VCaP (cell line): ENCODE data around the gene SH2D2A.

Experiments
- H3K27ac ChIP-seq: fragments of 450-650 bp; 2 replicates; pipeline ENCODE4 v1.5.1; 2017
- TF ChIP-seq, protein P1 (sequence below): fragments of 450-650 bp; conservative IDR thresholded peaks from 2 replicates; pipeline ENCODE4 v1.5.1; 2017; ENCODE audit warnings: mild to moderate bottlenecking, moderate library complexity

SH2D2A gene

DNA sequence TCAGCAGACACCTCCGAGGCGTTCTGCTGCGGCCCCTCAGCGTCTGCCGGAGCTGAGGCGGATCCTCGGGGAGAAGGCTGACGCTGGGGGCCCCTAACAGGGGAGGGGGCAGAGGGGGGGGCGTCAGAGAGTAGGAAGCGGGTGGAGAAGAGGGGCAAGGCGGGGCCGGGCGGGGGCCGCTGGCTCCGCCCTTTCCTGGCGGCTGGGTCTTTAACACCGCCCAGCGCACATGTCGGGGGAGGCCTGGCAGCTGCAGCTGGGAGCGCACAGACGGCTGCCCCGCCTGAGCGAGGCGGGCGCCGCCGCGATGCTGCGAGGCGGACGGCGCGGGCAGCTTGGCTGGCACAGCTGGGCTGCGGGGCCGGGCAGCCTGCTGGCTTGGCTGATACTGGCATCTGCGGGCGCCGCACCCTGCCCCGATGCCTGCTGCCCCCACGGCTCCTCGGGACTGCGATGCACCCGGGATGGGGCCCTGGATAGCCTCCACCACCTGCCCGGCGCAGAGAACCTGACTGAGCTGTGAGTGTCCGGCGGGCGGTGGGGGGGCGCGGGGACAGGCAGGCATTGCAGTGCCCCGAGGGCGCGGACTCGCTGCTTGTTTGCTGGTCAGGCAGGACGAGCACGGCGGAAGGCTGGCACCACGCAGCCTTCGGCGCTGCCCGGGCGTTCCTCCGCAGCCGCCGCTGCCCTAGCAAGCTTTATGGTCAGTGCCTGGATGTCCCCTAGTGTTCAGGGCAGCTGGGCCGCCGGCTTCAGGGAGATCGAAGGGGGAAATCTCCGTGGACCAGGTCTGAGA, 44.2 kb upstream of the SH2D2A start, which contains the start of gene NTRK1:
Gene NTRK1, plus strand, starts transcription at position 238 of the 796 bp plus-strand sequence. Its CDS starts 70 bp downstream, at position 308.
- TF ChIP-seq, protein P1, sequence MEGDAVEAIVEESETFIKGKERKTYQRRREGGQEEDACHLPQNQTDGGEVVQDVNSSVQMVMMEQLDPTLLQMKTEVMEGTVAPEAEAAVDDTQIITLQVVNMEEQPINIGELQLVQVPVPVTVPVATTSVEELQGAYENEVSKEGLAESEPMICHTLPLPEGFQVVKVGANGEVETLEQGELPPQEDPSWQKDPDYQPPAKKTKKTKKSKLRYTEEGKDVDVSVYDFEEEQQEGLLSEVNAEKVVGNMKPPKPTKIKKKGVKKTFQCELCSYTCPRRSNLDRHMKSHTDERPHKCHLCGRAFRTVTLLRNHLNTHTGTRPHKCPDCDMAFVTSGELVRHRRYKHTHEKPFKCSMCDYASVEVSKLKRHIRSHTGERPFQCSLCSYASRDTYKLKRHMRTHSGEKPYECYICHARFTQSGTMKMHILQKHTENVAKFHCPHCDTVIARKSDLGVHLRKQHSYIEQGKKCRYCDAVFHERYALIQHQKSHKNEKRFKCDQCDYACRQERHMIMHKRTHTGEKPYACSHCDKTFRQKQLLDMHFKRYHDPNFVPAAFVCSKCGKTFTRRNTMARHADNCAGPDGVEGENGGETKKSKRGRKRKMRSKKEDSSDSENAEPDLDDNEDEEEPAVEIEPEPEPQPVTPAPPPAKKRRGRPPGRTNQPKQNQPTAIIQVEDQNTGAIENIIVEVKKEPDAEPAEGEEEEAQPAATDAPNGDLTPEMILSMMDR, result no peak
- H3K27ac ChIP-seq, result no peak within 1 kb of the TSS; the same call in 1 of the 2 replicates

DNA sequence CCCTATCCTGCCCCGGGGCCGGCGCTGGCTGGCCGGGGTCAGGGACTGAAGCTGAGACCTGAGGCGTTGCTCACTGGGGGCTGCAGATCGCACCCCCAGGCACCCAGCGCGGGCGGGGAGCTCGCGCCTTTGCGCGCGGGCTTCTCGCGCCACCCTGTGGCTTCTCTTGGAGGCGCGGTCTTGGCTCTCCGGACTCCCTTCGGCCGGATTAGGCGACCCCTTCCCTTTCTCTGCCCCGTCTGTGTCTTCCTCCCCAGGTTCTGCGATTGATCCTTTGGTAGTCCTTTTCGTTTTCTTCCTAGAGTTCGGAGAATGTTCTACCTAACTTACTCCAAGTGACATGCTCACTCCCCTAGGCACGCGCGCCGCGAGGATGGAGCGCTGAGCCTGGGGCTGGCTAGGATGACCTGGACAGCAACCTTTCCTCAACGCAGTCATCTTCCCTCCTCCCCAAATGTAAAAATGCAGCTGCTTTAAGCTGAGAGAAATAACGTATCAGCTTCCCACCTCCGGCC, 43.5 kb upstream of the SH2D2A start:
- TF ChIP-seq, protein P1, result peak; percentile 93
- no peak overlapping the region for H3K27ac ChIP-seq

DNA sequence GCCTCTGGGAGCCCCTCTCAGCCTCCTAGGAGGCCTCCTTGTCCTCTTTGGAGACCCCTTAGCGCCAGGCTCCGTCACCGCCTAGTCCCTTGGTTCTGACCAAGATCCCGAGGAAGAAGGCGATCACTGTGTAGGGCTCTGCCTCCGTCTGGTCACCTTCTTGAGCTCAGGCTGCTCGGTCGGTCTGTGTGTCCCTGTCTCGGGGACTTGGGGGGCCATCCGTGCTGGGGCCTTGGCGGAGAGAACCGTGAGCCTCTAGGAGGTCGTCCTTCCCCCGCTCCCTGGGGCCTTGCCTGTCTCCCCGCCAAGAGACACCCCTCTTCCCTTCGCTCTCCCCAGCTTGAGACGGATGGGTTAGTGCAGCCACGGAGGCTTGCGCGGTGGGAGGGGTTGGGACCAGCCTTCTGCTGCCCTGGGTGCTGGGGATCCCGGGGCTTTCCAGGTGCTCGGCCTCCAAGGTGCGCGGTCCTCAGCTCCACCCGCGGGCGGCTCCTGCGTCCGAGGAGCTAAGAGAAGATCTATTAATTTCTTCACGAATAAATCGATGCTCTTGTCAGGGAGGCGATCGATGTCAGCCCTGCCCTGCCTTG, 43.0 kb upstream of the SH2D2A start:
- TF ChIP-seq, protein P1, result no peak
- H3K27ac ChIP-seq, result no peak overlapping the region; the same call in 1 of the 2 replicates

DNA sequence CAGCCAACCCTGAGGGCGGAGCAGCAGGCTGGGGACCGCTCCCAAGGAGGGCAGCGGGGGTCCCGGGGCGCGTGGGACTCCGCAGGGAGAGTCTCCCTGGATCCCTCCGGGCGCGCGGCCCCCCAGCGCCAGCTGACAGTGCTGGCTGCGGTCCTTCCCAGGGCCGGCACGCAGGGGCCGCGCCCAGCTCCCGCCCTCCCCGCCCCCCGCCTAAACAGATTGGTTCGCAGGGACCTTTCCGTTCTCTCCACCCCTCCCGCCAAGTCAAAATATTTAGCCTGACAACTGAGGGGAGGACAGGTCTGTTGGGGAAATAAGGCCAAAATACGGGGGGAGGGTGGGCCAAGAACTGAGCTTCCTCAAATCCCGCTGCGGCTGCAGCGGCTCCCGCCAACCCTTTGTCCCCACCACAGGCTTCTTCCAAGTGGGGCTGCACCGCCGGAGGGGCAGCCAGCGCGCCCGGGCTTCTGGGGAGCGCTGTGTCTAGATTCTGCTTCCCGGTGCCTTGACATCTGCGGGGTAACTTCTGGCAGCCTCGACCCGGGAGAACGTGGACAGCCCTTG, 42.4 kb upstream of the SH2D2A start, which contains the start of gene INSRR:
Gene INSRR, minus strand, starts transcription at position 159 of the 564 bp plus-strand sequence. CDS start 496 bp downstream, outside the sequence.
- TF ChIP-seq, protein P1, result no peak

DNA sequence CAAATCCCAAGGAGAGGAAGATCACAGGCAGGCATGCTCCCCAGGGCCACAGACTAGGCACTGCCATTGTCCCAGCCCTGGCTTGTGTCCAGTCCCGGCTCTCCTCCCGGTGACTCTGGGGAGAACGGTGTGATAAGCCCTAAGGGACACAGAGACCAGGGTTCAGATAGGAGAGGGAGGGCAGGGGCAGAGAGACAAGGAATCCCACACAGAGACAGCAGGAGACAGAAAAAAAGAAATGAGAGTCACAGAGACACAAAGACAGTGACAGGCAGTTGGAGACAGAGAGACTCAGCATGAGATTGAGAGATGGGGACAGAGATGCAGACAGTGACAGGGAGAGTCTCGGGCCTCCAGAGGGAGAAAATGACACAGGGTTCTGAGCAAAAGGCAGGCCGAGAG, 41.9 kb upstream of the SH2D2A start:
- TF ChIP-seq, protein P1, result no peak

More for the DNA sequence above, 42.4 kb upstream of the SH2D2A start, which contains the start of gene INSRR:
- H3K27ac ChIP-seq, result no peak within 1 kb of the TSS; the same call in 1 of the 2 replicates

DNA sequence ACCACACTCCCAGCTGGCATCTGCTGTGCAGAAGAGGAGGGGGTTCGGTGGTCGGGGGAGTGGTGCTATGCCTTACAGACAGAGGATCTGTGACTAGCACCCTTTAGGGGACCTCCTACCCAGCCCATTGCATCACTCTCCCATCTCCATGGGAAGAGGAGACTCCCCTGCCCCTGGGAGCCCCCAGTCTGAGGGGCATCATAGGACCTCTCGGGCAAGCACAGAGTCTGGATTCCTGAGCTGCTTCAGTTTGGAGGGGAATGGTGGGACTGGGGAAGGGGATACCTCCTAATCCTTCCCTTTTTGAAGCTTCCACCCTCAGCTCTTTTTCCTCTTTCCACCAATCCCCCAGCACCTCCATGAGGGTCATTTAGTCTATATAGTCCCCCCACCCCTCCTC, 40.9 kb upstream of the SH2D2A start:
- TF ChIP-seq, protein P1, result no peak
- H3K27ac ChIP-seq, result no peak overlapping the region

More for the DNA sequence above, 41.9 kb upstream of the SH2D2A start:
- H3K27ac ChIP-seq, result no peak overlapping the region

DNA sequence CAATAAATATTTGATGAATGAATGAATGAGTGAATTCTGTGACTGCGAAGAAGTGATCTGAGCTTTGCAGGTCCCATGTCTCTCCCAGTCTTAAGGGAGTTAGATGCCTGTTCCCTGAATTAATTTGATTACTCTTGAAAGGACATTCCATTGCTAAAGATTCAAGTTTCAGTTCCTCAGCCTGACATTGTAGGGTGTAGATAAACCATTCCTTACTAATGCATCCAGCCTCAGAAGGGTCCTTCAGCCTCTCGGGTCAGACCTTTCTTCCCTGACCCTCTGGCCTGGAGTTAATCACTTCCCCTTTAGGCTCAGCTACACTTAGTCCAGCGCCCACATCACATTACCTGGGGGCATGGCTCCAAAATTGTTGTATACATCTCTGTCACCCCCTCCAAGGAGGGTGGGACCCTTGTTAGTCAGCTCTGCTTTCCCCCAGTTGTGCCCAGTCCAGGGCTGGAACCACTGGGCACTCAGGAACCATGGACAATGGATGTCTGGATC, 39.7 kb upstream of the SH2D2A start:
- TF ChIP-seq, protein P1, result no peak
- H3K27ac ChIP-seq, result no peak overlapping the region
